Measurements from ENCODE around the gene ADAT2. TPM values are rescaled to one million over a fixed set of nuclear protein-coding genes. Genes with fewer than 3 reads are reported as not detected.

ADAT2 gene
- total and polyA plus RNA-seq, 2 donors (not counting 3 experiments of a cell fraction or from before 2014, with no cell fraction given): 5.4 to 9.8 TPM

DNA sequence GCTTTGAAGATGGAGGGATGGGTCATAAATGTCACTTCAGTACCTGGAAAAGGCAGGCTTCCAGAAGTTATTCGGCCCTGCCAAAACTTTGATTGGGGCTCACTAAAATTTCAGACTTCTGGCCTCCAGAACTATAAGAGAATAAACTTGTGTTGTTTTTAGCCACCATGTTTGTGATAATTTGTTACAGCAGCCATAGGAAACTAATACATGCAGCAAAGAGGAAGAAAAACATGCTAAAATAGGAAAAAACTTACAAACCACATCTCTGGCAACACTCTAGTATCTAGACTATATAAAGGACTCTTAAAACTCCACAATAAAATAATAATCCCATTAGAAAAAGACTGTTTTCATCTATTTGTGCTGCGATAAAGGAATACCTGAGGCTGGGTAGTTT is 9.5 kb downstream of the ADAT2 start:
- Histone ChIP-seq H3K4me2 (ENCODE audit: insufficient read depth, low read length) (no peak overlapping the region), H3K9ac (replicated peaks; ENCODE audit: extremely low read depth, insufficient read depth, low read length) (no peak overlapping the region), H2AFZ (ENCODE audit: low read depth, low read length) (no peak overlapping the region), H3K79me2 (ENCODE audit: control insufficient read depth, insufficient read depth, low read length) (peaks cover 11% of the 10 kb centered on the region), H3K27me3 (ENCODE audit: control insufficient read depth in 2 of 2, insufficient read depth in 2 of 2, low read length in 2 of 2) (no peaks in the 10 kb centered on the region), H3K9me3 (replicated peaks; ENCODE audit: control insufficient read depth, insufficient read depth, low read length) (no peaks in the 10 kb centered on the region), H3K9me1 (replicated peaks; ENCODE audit: control insufficient read depth, extremely low read depth, insufficient read depth, low read length) (no peaks in the 10 kb centered on the region), H3K27ac (ENCODE audit: insufficient read depth, low read depth, low read length) (no peak overlapping the region), H3K36me3 (ENCODE audit: control insufficient read depth in 2 of 2, extremely low read depth in 1 of 2, insufficient read depth in 2 of 2, low read length in 2 of 2) (no peaks in the 10 kb centered on the region), H3K4me3 (replicated peaks in 1 of 3; ENCODE audit: insufficient read depth in 1 of 3, low read depth in 1 of 3, low read length in 3 of 3) (no peak overlapping the region), H3K4me1 (ENCODE audit: control insufficient read depth, extremely low read depth, insufficient read depth, low read length) (no peaks in the 10 kb centered on the region), H4K20me1 (replicated peaks; ENCODE audit: control insufficient read depth, extremely low read depth, insufficient read depth, low read length) (no peaks in the 10 kb centered on the region)
- ChIA-PET CTCF (no interaction called here), POLR2A (no interaction called here)
- DNase-seq (ENCODE audit: low read depth, low spot score) (no peak), FAIRE-seq (no peak)
- TF ChIP-seq EZH2 (IDR thresholded peaks at IDR 0.05; ENCODE audit: borderline replicate concordance, low read depth, low read length, severe bottlenecking) (no peak), GATA2 (IDR thresholded peaks at IDR 0.05; ENCODE audit: insufficient read depth, insufficient read length, low read depth, low read length) (no peak), FOS (IDR thresholded peaks at IDR 0.05; ENCODE audit: borderline replicate concordance, insufficient read depth, low read length) (no peak), POLR2AphosphoS5 (IDR thresholded peaks at IDR 0.05; ENCODE audit: insufficient read depth, low read depth, low read length) (no peak), JUN (IDR thresholded peaks at IDR 0.05; ENCODE audit: borderline replicate concordance, insufficient read depth, insufficient read length, low read depth) (no peak), MYC (IDR thresholded peaks at IDR 0.05; ENCODE audit: low read depth, low read length) (no peak), POLR2A (IDR thresholded peaks at IDR 0.05; ENCODE audit: low read depth, low read length) (no peak)
- TF ChIP-seq, protein P1, sequence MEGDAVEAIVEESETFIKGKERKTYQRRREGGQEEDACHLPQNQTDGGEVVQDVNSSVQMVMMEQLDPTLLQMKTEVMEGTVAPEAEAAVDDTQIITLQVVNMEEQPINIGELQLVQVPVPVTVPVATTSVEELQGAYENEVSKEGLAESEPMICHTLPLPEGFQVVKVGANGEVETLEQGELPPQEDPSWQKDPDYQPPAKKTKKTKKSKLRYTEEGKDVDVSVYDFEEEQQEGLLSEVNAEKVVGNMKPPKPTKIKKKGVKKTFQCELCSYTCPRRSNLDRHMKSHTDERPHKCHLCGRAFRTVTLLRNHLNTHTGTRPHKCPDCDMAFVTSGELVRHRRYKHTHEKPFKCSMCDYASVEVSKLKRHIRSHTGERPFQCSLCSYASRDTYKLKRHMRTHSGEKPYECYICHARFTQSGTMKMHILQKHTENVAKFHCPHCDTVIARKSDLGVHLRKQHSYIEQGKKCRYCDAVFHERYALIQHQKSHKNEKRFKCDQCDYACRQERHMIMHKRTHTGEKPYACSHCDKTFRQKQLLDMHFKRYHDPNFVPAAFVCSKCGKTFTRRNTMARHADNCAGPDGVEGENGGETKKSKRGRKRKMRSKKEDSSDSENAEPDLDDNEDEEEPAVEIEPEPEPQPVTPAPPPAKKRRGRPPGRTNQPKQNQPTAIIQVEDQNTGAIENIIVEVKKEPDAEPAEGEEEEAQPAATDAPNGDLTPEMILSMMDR (IDR thresholded peaks at IDR 0.05; ENCODE audit: extremely low read depth in 1 of 2, insufficient read depth in 1 of 2, low read depth in 1 of 2, low read length in 2 of 2): no peak
- TF ChIP-seq, protein P2, sequence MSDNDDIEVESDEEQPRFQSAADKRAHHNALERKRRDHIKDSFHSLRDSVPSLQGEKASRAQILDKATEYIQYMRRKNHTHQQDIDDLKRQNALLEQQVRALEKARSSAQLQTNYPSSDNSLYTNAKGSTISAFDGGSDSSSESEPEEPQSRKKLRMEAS (IDR thresholded peaks at IDR 0.05; ENCODE audit: insufficient read depth, insufficient read length): no peak
- intact Hi-C loops (cut with micrococcal nuclease) (no loop called here), dilution Hi-C loops (cut with MboI; ENCODE audit: extremely low pct_ligation_motif_present, low sequenced_read_pairs) (no loop called here)
- no TSS peak for BruUV-seq (replicated peaks)
